Activated CD4-positive, alpha-beta T cell treated with anti-CD3 and anti-CD28 coated beads, Interleukin-2, amount 50 U/mL, for 4 hours (primary cell): ENCODE measurements around the gene MFF.
"Not testable (repeated sequence)": the region's sequence is repeated elsewhere in the genome, so short reads cannot be mapped to it uniquely, and the experiment has no call there.

Experiments
- DNase-seq, 2 experiments: peaks; one replicate each; pipeline ENCODE4 v3.0.0-alpha.2; 2020

MFF gene

GRCh38 chr2:227378371-227378782 is 53.3 kb downstream of the MFF start:
- DNase-seq = no peak

GRCh38 chr2:227379095-227379494 is 54.0 kb downstream of the MFF start, which contains the start of gene TM4SF20:
TM4SF20 (minus strand) TSS chr2:227379306; CDS start chr2:227379268, 38 bp downstream.
- no peak for DNase-seq

- DNase-seq = peak in 1 of 2 experiments; percentile 22
These were observed 57.3 kb downstream of the MFF start for GRCh38 chr2:227382241-227382835.

GRCh38 chr2:227383686-227384085 is 58.6 kb downstream of the MFF start:
- no peak for DNase-seq

- no peak for DNase-seq
These were observed 61.6 kb downstream of the MFF start for GRCh38 chr2:227386630-227387029.

GRCh38 chr2:227387583-227387982 is 62.5 kb downstream of the MFF start, which contains the start of gene SCYGR1:
SCYGR1 (minus strand) TSS chr2:227387949; CDS start chr2:227387949, 0 bp downstream.
- not testable (repeated sequence) for DNase-seq

- DNase-seq = no peak
These were observed 63.5 kb downstream of the MFF start for GRCh38 chr2:227388537-227389011.

- no peak for DNase-seq
These were observed 64.2 kb downstream of the MFF start for GRCh38 chr2:227389231-227389630.

GRCh38 chr2:227389661-227390060 is 64.6 kb downstream of the MFF start:
- DNase-seq = no peak

GRCh38 chr2:227390468-227391256 is 65.6 kb downstream of the MFF start:
- no peak for DNase-seq

GRCh38 chr2:227394401-227394800 is 69.3 kb downstream of the MFF start:
- DNase-seq = no peak

- no peak for DNase-seq
These were observed 70.5 kb downstream of the MFF start for GRCh38 chr2:227395556-227395955.

GRCh38 chr2:227397562-227397961 is 72.5 kb downstream of the MFF start:
- DNase-seq = no peak

GRCh38 chr2:227398684-227399670 is 73.9 kb downstream of the MFF start:
- no peak for DNase-seq

- DNase-seq = no peak
These were observed 76.5 kb downstream of the MFF start for GRCh38 chr2:227401550-227401949.

- no peak for DNase-seq
These were observed 77.3 kb downstream of the MFF start for GRCh38 chr2:227402321-227402720.

- no peak for DNase-seq
These were observed 77.9 kb downstream of the MFF start for GRCh38 chr2:227402959-227403358.

GRCh38 chr2:227404585-227405271 is 79.7 kb downstream of the MFF start:
- no peak for DNase-seq

- DNase-seq = no peak
These were observed 81.4 kb downstream of the MFF start for GRCh38 chr2:227406177-227407031.
